Measurements from ENCODE around the gene ACOT8.
A peak's percentile ranks its signal among the peaks of the same experiment; 100 is the strongest.
"Not testable (repeated sequence)": the region's sequence is repeated elsewhere in the genome, so short reads cannot be mapped to it uniquely, and the experiment has no call there.

Gene ACOT8

DNA sequence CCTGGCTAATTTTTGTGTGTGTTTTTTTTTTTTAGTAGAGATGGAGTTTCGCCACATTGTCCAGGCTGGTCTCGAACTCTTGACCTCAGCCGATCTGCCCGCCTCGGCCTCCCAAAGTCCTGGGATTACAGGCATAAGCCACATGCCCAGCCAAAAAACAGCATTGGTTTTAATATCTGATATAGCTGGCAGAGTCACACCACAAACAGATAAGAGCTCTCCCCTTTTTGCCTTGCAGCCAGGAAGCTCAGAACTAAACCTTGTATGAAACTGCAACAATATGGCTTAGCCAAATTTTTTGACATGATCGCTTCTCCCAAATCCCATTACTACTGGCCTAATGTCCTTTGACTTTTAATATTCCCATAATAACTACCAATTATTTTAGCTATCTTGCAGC, 4.9 kb downstream of the ACOT8 start:
- DNase-seq (ENCODE audit: low read depth), result no peak

GRCh38 chr20:45851501-45851900, 5.7 kb downstream of the ACOT8 start:
- no peak for DNase-seq (ENCODE audit: low read depth)

DNA sequence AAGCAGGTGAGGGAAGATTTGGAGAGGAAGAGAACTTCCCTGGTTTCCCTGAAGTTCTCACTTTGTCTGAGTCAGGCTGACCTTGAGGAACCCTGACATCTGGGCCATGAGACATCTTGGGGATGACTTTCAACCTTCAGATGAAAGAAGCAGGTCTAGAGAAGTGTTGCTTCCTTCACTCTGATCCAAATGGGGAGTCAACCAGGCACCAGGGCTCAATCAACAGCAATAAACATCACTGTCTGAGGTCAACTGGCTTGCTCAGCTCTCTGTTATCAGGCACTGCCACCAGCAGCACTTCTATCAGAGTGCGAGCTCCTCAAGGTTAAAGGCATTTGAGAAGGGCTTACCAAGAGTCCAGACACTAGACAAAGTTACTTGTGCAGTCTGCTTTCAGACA, 6.3 kb downstream of the ACOT8 start:
- DNase-seq (ENCODE audit: low read depth), result no peak

- no peak for DNase-seq (ENCODE audit: low read depth)
These were observed 7.0 kb downstream of the ACOT8 start for GRCh38 chr20:45850238-45850637.

GRCh38 chr20:45848969-45849582, 8.1 kb downstream of the ACOT8 start:
- no peak for DNase-seq (ENCODE audit: low read depth)

- no peak for DNase-seq (ENCODE audit: low read depth)
These were observed 8.8 kb downstream of the ACOT8 start for GRCh38 chr20:45848421-45848820.

DNA sequence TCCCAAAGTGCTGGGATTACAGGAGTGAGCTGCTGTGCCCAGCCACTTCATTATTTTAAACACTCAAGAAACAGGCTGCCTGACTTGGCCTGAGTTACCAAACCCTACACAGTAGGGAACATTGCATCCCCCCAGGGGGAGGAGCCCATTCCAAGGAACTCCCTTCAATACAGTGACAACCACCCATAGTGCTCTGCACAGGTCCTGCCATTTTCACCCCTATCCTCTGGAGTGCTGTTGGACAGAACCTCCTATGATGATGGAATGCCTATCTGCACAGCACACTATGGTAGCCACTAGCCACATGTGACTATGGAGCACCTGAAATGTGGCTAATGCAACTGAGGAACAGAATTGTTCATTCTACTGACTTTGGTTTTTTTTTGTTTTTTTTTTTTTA, 11.7 kb downstream of the ACOT8 start:
- DNase-seq (ENCODE audit: low read depth), result no peak

- DNase-seq (ENCODE audit: low read depth), result no peak
These were observed 13.7 kb downstream of the ACOT8 start for GRCh38 chr20:45843506-45843905.

DNA sequence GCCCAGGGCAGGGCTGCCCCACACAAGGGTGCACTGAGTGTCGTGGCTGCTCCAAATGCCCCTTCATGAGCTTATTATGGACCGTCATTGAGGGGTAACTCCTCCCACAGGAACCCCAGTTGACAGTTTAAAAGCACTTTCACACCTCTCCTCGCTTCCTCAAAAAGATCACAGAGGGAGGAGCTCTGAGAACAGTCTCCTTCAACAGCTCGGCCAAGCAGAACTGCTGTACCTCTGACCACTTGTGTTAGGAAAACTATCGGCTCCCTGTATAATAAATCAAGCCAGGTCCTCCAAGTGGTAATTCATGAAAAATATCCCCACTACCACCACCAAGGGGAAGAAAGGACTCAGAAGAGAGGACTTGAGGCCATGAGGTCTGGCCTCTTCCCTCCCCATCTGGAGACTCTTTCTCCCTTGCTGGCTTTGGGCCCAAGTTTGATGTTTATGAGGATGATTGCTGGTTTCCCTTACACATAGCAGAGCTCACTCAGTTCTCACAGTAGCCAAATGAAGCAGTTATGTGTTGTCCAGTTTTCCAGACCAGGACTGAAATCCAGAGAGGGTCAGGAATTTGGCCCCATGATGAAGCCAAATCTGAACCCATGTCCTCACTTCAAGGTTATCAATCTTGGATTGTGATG, 14.9 kb downstream of the ACOT8 start:
- DNase-seq (ENCODE audit: low read depth), result peak; percentile 64

- no peak for DNase-seq (ENCODE audit: low read depth)
These were observed 15.6 kb downstream of the ACOT8 start for GRCh38 chr20:45841407-45842129.

DNA sequence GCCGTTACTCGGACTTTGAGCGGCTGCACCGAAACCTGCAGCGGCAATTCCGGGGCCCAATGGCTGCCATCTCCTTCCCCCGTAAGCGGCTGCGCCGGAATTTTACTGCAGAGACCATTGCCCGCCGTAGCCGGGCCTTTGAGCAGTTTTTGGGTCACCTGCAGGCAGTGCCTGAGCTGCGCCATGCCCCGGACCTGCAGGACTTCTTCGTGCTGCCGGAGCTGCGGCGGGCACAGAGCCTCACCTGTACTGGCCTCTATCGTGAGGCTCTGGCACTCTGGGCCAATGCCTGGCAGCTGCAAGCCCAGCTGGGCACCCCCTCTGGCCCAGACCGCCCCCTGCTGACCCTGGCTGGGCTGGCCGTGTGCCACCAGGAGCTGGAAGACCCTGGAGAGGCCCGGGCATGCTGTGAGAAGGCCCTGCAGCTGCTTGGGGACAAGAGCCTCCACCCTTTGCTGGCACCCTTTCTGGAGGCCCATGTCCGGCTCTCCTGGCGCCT, 16.4 kb downstream of the ACOT8 start:
- no peak for DNase-seq (ENCODE audit: low read depth)

DNA sequence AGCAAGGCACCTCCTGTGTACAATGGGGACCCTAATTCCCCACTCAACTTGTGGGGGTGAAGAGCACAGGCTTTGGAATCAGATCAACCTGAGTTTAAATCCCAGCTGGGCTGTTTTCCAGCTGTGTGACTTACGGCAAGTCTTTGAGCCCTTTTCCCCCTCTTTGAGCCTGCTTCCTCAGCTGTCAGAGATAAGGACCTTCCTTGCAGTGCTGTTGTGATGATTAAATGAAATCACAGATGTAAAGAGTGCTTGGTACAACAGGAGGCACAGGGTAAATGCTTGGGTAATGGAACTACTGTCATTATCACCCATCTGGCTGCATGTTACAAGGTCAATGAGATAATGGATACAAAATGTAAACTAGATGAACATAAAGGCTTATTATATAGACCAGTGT, 20.4 kb downstream of the ACOT8 start:
- DNase-seq (ENCODE audit: low read depth), result no peak

DNA sequence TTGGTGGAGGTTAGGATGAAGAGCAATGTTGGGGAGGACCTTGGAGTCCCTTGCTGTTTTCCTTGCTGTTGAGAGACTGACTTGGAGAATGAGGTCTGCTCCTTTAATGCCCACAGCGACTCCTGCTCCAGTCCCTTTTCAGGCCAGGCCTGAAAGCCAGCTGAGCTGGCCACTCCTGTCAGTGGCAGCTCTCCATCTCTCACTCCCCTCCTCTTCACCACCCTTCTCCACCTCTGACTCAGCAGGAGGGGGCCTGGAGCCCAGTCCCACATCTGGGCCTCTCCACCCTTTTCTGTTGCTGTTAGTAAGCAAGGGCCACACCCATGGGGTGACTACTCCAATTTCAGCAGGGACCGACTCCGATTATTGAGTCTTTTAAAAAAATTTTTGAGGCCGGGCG, 21.4 kb downstream of the ACOT8 start:
- peak; percentile 86 for DNase-seq (ENCODE audit: low read depth)

DNA sequence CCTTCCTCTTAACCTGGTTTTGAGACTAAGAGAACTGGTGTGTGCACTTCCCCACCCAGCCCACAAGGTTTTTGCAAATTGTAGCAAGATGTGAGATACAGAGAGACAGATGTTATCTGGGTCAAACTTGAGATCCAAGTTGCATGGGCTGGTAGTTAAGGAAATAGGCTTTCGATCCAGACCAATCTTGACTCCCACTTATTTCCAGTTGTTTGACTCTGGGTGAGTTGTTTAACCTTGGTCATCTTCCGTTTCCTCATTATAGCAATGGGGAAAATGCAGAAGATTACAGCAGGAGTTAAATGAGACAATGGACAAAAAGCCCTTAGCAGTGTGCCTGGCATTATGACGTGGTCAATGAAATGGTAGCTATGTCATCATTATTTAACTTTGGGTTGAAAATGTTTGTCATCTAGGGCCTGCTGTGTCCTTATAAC, 21.8 kb downstream of the ACOT8 start:
- no peak for DNase-seq (ENCODE audit: low read depth)

DNA sequence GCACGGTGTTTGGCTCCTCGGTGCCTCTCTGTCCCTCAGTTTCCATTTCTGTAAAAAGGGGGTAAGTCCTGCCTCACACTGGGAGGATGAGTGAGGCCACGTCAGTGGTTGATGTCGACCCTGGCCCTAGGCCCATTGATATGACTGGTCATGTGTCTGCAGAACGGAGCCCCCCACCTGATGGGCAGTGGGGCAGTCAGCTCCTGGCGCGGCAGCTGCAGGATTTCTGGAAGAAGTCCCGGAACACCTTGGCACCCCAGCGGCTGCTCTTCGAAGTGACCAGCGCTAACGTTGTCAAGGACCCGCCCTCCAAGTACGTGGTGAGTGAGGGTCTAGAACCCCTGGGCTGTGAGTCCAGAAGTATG, 22.4 kb downstream of the ACOT8 start:
- DNase-seq (ENCODE audit: low read depth), result no peak

DNA sequence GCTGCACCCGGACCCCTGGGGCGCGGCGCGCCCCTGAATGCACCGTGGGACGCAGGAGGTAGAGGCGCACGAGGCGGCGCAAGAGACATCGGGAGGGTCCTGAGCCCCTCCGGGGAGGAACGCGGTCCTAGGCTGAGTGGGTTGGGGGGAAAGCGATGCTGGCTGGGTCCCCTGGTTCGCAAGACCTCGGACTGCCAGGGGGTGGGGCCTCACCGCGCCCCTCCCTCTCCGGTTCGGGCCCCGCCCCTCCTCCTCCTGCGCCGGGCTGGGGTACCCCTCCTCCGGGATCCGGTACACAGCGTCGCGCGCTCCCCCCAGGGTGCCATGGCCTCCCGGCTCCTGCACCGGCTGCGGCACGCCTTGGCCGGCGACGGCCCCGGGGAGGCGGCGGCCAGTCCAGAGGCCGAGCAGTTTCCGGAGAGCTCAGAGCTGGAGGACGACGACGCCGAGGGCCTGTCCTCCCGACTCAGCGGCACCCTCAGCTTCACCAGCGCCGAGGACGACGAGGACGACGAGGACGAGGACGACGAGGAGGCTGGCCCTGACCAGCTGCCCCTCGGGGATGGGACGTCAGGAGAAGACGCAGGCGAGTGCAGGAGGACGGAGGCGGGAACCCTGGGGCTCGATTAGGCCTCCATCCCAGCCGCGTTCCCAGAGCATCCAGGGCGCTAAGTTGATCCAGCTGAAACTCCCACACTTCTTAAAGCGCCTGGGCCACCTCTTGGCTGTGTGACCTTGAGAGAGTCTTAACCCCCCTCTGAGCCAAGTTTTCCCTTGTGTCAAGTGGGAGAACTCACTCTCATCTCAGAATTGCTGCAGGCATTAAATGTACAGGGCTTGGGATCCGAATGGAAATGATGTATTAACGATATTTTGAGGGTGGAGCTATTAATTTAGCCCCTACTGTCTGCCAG, 23.1 kb downstream of the ACOT8 start:
- DNase-seq (ENCODE audit: low read depth), result peak; percentile 40

- peak; percentile 92 for DNase-seq (ENCODE audit: low read depth)
These were observed 23.9 kb downstream of the ACOT8 start, which contains the start of gene SNX21 for GRCh38 chr20:45833030-45833882. TSS of gene SNX21 (plus strand) at chr20:45833799. CDS start at chr20:45833920, 121 bp downstream.

DNA sequence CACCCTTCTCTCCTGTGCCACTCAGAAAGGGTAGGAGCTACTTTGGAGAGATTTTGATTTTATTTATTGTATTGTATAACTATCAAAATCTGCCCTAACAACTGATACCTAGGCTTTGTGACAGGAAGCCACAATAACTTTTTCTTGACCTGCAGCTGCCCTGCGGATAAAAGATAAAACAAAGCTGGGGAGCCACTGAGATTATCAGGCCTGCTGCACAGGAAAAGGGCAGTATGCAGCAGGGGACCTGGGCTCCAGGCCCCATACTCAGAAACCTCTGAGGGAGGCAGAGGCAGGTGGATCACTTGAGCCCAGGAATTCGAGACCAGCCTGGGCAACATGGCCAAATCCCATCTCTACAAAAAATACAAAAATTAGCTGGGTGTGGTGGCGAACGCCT, 24.6 kb downstream of the ACOT8 start:
- no peak for DNase-seq (ENCODE audit: low read depth)

DNA sequence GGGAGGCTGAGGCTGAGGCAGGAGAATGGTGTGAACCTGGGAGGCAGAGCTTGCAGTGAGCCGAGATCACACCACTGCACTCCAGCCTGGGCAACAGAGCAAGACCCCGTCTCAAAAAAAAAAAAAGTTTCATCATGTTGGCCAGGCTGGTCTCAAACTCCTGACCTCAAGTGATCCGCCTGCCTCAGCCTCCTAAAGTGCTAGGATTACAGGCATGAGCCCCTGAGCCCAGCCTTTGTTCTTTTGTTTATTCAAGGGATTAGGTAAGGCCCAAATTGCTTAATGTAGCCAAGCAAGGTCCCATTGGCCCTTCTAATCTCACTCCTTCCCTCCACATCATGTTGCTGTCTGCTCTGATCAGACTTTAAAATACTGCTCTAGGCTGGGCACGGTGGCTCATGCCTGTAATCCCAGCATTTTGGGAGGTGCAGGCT, 27.5 kb downstream of the ACOT8 start:
- not testable (repeated sequence) for DNase-seq (ENCODE audit: low read depth)

- DNase-seq (ENCODE audit: low read depth), result peak; percentile 30
These were observed 28.6 kb downstream of the ACOT8 start for GRCh38 chr20:45828589-45828988.

- DNase-seq (ENCODE audit: low read depth), result no peak
These were observed 29.5 kb downstream of the ACOT8 start for GRCh38 chr20:45827712-45828111.
